ENCODE data around the gene MAP3K4. TPM values are rescaled to one million over a fixed set of nuclear protein-coding genes. Genes with fewer than 3 reads are reported as not detected.

MAP3K4 gene
- total RNA-seq, 1 donor from 2014 or later: 66.5 TPM

DNA sequence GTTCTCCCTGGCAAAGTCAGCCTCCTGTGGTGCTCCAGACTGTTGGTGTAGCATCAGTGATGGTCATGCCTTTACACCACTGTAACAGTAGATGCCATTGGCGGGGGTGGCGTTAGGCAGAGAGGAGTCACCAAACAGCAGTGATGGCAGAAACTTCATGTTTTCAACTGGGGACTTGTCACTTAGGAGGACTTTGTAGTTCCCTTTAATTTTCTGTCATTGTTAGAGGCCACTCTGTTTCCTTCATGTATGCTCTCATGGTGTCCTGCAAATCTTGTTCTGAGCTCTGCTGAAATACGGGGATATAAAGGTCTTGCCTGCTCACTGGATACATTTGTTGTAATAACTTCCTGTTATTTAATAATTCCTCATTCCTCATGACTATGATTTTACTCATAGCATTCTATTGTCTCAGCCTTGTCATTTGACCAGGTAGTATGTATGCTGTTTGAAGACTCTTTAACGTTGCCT is 4.6 kb downstream of the MAP3K4 start:
- ChIA-PET CTCF (interaction anchor here (1.7 kb wide), 1 partner anchor 65 kb away, joined by 3 read pairs; no protein-coding TSS in a partner anchor), POLR2A (no interaction called here)

DNA sequence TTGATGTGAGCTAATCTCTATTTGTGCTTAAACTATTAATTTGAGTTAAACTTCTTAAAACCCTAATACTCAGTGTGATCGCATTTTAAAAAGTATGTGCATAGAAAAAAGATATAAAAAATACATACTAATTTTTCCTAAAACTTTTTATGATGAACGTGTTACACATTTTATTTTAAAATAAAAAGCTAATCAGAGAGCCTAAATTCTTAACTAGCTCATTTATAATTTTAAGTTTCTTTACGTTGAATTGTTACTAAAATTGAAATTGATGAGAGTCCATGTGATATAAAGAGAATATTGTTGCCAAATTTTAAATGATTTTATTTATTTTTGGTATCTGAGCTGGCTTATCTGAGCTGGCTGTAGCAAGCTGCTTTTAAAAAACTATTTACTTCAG is 6.6 kb downstream of the MAP3K4 start:
- POLR2A ChIA-PET: no interaction called here
- CTCF ChIA-PET: no interaction called here
- intact Hi-C loops (cut with micrococcal nuclease): no loop called here
- H3K27ac Mint-ChIP-seq: no peak overlapping the region
- DNase-seq: no peak
- H3K36me3 Mint-ChIP-seq (ENCODE audit: low read depth): peaks cover 6% of the 10 kb centered on the region
- peaks cover 47% of the 10 kb centered on the region for H3K4me1 Mint-ChIP-seq
- no peak overlapping the region for H3K4me3 Mint-ChIP-seq
- TF ChIP-seq, protein P1, sequence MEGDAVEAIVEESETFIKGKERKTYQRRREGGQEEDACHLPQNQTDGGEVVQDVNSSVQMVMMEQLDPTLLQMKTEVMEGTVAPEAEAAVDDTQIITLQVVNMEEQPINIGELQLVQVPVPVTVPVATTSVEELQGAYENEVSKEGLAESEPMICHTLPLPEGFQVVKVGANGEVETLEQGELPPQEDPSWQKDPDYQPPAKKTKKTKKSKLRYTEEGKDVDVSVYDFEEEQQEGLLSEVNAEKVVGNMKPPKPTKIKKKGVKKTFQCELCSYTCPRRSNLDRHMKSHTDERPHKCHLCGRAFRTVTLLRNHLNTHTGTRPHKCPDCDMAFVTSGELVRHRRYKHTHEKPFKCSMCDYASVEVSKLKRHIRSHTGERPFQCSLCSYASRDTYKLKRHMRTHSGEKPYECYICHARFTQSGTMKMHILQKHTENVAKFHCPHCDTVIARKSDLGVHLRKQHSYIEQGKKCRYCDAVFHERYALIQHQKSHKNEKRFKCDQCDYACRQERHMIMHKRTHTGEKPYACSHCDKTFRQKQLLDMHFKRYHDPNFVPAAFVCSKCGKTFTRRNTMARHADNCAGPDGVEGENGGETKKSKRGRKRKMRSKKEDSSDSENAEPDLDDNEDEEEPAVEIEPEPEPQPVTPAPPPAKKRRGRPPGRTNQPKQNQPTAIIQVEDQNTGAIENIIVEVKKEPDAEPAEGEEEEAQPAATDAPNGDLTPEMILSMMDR (IDR thresholded peaks at IDR 0.05): no peak
- H3K9me3 Mint-ChIP-seq: no peaks in the 10 kb centered on the region
- no peaks in the 10 kb centered on the region for H3K27me3 Mint-ChIP-seq
- ATAC-seq (ENCODE audit: low read depth): no peak

More for the DNA sequence above, 4.6 kb downstream of the MAP3K4 start:
- peaks cover 45% of the 10 kb centered on the region for H3K4me1 Mint-ChIP-seq
- no peak overlapping the region for H3K27ac Mint-ChIP-seq
- no peak for DNase-seq
- TF ChIP-seq, protein P1 (IDR thresholded peaks at IDR 0.05): no peak
- no peaks in the 10 kb centered on the region for H3K9me3 Mint-ChIP-seq
- intact Hi-C loops (cut with micrococcal nuclease): no loop called here
- H3K27me3 Mint-ChIP-seq: no peaks in the 10 kb centered on the region
- peaks cover 10% of the 10 kb centered on the region for H3K36me3 Mint-ChIP-seq (ENCODE audit: low read depth)
- no peak overlapping the region for H3K4me3 Mint-ChIP-seq
- no peak for ATAC-seq (ENCODE audit: low read depth)

DNA sequence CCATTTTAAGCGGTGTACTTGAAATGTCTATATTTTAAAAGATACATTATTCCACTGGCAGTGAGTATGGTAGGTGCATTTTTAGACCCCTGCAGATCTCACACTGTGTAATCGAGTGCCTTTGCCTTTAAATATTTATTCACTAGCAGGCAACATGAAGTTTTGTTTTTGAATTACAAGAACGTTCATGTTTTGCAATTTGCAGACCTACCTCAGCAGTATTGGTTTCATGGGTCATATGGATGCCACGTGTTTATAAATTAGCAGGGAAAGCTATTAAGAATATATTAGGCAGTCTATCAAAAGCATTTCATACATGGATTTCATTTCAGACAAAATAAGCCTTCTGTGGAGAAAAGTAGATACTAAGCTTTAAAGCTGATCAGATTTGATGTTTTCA is 7.2 kb downstream of the MAP3K4 start:
- ATAC-seq (ENCODE audit: low read depth) (no peak), DNase-seq (no peak)
- Mint-ChIP-seq H3K27me3 (no peaks in the 10 kb centered on the region), H3K36me3 (ENCODE audit: low read depth) (peaks cover 6% of the 10 kb centered on the region), H3K4me3 (no peak overlapping the region), H3K9me3 (no peaks in the 10 kb centered on the region), H3K27ac (no peak overlapping the region), H3K4me1 (peaks cover 42% of the 10 kb centered on the region)
- POLR2A ChIA-PET: no interaction called here
- TF ChIP-seq, protein P1 (IDR thresholded peaks at IDR 0.05): no peak
- intact Hi-C loops (cut with micrococcal nuclease): no loop called here
- CTCF ChIA-PET: no interaction called here

DNA sequence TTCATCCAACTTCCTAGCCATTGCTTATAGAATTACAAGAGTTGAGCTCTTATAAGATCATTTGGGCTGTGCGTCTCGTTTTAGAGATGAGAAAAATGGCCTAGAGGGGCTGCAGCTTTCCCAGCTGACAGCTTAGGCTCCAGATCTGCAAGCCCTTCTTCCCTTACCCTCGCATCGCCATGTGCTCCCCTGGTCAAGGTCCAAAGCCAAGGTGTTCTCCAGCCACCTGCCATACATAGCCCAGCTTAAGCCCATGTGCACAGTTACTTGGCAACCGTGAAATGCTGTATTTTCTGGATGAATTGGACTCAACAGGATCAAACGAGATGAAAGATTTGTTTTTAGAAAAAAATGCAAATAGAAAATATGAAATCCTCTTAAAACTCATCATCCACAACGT is 7.9 kb downstream of the MAP3K4 start:
- intact Hi-C loops (cut with micrococcal nuclease): no loop called here
- Mint-ChIP-seq H3K9me3 (no peaks in the 10 kb centered on the region), H3K4me3 (no peak overlapping the region), H3K27ac (no peak overlapping the region), H3K4me1 (peaks cover 36% of the 10 kb centered on the region), H3K36me3 (ENCODE audit: low read depth) (peaks cover 6% of the 10 kb centered on the region), H3K27me3 (no peaks in the 10 kb centered on the region)
- ChIA-PET CTCF (no interaction called here), POLR2A (no interaction called here)
- no peak for ATAC-seq (ENCODE audit: low read depth)
- no peak for DNase-seq
- TF ChIP-seq, protein P1 (IDR thresholded peaks at IDR 0.05): no peak

DNA sequence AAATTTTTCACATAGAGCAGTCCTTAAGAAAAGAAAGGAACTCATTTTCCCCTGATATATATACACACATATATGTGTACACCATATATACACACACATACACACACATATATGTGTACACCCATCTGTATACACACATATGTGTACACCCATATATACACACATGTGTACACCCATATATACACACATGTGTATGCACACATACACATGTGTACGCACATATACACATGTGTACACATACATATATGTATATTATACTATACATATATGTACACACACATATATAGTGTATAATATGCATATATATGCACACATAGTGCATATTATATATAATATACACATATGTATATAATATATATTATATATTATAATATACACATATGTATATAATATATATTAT is 9.1 kb downstream of the MAP3K4 start:
- Mint-ChIP-seq H3K27ac (no peak overlapping the region), H3K36me3 (ENCODE audit: low read depth) (peaks cover 6% of the 10 kb centered on the region), H3K4me3 (no peak overlapping the region), H3K9me3 (no peaks in the 10 kb centered on the region), H3K27me3 (no peaks in the 10 kb centered on the region), H3K4me1 (peaks cover 26% of the 10 kb centered on the region)
- ATAC-seq (ENCODE audit: low read depth) (no peak), DNase-seq (no peak)
- ChIA-PET CTCF (no interaction called here), POLR2A (no interaction called here)
- intact Hi-C loops (cut with micrococcal nuclease): no loop called here
- TF ChIP-seq, protein P1 (IDR thresholded peaks at IDR 0.05): no peak
